Retina (tissue), 1 donor: ENCODE data around the gene CLK2.
"Not testable (repeated sequence)": the region's sequence is repeated elsewhere in the genome, so short reads cannot be mapped to it uniquely, and the experiment has no call there.

ENCODE experiments used
- DNase-seq: peaks from one replicate; pipeline ENCODE4 v3.0.0-alpha.2; 2016

CLK2 gene

DNA sequence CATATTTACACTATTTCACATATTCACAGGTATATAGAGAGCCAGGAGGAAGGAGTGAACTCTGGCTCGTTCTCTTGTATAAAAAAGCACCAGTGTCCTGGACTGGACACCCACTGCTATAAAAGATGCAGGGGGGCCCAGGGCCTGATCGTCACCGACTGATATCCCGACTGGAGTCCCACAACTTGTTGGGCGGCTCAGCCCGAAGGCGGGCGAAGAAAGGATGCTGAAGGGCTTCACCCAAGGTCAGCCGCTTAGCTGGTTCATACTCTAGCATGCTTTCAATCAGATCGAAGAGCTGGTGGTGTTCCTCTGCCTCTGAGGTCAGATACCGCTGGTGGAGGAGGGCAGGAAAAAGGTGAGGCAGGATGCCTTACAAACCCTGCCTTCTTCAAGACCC is 10.2 kb downstream of the CLK2 start:
- DNase-seq, result no peak

- peak; percentile 94 for DNase-seq
Measured at GRCh38 chr1:155261852-155262673, 11.2 kb downstream of the CLK2 start, which contains the start of gene SCAMP3. Gene SCAMP3 (minus strand): TSS chr1:155262360. CDS start chr1:155262151, 209 bp downstream.

DNA sequence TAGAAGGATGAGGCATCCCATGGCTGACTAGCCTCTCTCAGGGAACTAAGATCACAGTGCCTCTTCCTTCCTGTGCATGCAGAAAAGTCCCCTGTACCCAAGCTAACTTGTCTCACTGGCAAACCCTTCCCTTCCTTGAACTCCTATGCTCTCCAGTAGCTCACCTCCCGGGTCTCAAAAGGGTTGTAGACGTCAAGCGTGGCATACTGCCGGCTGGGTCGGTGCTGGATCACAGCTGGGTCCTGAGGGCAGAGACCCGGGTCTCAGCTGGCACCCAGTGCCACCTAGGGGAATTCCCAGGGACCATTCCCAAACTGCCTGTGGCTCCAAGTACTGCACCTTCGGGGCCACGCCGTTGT is 11.8 kb downstream of the CLK2 start:
- no peak for DNase-seq

DNA sequence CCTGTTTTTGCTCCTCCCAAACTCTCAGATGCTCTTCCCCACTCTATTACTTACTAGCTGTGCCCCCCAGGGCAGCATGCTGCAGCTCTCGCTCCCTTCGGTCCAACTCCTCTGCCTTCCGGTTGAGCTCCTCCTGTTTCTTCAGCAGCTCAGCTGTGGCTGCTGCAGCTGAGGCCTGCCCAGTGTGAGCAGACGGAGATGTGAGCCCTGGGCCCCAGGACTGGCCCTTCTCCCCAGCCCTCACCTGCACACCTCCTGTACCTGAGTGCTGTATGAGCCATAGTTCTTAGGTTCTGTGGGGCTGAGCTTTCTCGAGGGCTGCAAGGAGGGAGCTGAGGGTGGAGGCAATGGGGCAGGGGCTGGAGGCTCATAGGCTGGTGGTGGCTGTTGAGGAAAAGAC is 13.0 kb downstream of the CLK2 start:
- DNase-seq, result no peak

DNA sequence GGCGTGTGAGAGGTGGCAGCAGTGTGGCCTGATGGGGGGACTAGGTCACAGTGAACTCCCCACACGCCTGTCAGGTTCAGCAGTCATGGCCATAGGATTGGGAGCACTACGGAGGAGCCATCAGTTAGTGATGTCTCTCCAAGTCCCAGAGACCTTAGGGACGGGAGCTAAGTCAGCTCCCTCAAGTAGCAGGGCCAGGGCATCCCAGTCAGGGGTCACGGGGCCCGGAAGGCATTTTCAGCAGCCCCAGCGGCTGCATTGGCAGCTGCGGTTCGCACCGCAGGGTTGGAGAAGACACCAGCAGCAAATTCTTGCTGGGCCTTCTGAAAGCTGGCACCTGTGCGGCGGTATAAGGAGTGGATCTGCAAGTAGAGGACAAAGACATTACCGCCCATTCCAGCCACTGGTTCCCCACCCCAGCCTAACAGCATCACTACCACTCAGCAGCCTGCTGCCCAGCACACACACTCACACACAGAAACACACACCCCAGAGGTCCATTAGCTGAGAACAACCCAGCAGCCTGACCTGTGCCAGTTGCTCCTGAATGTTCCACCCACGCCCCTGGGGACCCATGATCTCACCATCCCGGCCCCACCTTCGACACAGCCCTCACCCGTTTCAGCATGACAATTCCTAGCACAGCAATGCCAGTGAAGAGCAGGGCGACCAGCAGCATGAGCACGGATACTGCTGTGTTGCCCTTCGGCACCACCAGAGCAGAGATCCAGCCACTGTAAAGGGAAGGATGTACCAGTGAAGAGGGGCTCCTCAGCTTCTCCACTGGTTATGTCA is 17.0 kb downstream of the CLK2 start:
- no peak for DNase-seq

- DNase-seq, result peak; percentile 96
Measured at GRCh38 chr1:155255243-155256007, 17.9 kb downstream of the CLK2 start, which contains the start of gene ENTREP3. Gene ENTREP3 (minus strand): TSS chr1:155255483. CDS start chr1:155254877, 606 bp downstream.

DNA sequence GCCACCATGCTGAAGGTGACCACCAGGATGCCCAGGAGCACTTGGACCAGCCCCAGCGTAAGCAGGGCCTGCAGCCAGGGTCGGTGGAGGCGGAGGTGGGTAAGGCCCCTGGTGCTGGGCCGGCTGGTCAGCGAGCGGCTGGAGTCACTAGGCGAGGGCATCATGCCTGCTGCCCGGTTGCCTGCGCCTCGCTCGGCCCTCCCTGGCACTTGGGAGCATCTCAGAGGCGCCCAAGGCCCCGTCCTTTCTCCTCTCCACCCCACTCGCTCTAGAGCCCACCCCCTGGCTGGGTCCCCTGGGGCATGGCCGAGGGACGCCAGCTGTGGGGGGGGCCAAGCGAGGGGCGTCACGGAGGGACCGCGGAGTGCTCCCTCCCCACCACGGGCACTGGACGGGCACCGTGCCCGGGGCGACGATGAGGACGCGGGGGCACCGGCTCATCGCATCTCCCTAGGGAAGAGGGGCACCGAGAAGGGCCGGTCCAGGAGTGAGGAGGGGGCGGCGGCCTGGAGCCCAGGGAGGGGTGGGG is 18.5 kb downstream of the CLK2 start:
- DNase-seq, result peak; percentile 64

- no peak for DNase-seq
Measured at GRCh38 chr1:155254228-155254713, 19.0 kb downstream of the CLK2 start.

GRCh38 chr1:155253797-155254196 is 19.5 kb downstream of the CLK2 start:
- no peak for DNase-seq

DNA sequence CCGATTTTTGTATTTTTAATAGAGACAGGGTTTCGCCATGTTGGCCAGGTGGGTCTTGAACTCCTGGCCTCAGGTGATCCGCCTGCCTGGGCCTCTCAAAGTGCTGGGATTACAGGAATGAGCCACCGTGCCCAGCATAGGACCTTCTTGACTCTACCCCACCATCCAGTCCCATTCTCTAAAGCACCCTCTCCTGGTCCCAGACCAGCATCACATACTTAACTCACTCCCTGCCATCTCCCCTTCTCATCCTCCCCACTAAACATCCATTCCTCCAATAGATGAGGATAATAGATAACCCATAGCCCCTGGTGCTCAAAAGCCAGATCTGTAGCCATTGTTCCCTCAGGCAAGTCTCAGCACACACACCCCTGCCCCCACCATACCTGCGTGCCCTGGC is 20.1 kb downstream of the CLK2 start:
- no peak for DNase-seq

GRCh38 chr1:155251566-155251965 is 21.7 kb downstream of the CLK2 start:
- no peak for DNase-seq

- DNase-seq, result peak; percentile 93
Measured at GRCh38 chr1:155250633-155251449, 22.5 kb downstream of the CLK2 start.

DNA sequence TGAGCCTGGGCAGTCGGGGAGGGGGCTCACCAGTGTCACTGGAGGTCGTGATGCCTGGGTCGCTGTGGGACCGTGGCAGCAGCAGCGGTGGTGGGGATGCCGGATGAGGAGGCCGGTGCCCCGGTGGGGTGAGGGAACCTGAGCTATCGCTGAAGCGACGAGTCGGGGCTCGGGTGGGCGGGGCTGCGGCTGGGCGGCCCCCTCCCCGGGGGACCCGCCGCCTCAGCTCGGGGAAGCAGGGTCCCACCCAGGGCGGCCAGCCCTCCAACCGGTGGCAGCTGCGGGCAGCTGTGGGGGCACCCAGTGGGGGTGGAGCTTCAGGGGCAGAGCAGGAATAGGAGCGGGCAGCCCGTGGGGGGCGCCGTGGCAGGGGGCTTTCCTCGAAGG is 23.1 kb downstream of the CLK2 start:
- DNase-seq, result no peak

- DNase-seq, result no peak
Measured at GRCh38 chr1:155247667-155248553, 25.4 kb downstream of the CLK2 start.

DNA sequence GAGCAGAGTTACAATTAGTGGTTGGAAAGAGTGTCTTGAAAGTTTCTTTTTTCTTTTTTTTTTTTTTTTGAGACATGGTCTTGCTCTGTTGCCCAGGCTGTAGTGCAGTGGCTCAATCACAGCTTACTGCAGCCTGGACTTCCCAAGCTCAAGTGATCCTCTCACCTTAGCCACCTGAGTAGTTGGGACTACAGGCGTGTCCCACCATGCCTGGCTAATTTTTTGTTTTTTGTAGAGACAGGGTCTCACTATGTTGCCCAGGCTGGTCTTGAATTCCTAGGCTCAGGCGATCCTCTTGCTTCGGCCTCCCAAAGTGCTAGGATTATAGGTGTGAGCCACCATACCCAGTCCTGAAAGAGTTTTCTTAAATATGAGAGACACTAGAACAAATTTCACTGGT is 26.5 kb downstream of the CLK2 start:
- not testable (repeated sequence) for DNase-seq

DNA sequence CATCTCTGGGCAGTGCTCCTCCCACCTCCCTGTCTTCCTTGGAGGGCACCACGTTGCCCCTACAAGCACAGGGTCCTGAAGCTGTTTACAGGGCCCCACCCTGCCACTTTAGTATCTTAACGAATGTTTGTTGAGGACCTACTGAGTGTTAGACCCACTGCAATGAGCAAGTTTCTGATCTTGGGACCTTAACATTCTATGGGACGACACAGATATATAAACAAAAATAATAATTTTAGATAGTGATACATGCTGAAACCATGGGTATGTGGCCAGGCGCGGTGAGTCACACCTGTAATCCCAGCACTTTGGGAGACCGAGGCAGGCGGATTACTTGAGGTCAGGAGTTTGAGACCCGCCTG is 28.2 kb downstream of the CLK2 start:
- no peak for DNase-seq

DNA sequence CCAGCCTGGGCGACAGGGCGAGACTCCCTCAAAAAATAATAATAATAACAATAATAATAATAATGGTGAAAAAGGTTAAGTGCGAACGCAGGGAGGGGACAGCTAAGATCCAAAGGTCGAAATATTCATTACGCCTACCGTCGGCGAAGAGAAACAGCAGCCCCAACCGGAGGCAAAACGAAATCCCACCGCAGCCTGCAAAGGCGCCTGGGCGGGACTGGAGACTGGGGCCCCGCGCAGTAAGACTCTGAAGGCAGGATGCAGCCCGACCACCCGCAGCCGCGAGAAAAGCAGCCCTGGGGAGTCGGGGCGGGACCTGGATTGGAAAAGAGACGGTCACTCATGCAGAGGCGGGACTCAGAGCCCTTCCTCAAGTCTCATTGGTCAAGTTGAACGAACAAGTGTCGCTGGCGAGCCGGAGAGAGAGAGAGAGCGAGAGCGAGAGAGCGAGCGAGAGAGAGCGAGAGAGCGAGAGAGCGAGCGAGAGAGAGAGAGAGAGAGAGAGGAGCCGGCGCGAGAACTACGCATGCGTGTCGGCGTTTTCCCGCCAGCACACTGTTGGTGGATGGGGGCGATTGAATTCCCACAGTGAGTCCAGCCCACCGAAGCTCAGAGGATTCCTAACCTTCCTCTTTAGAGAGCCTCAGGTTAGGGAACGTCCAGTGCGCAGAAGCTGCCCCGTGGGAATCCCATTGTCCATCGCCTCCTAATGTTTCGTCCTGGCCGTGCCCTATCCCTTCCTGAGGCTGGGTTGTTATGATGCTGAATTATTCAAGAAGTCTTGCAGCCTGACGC is 28.7 kb downstream of the CLK2 start:
- DNase-seq, result peak; percentile 98

DNA sequence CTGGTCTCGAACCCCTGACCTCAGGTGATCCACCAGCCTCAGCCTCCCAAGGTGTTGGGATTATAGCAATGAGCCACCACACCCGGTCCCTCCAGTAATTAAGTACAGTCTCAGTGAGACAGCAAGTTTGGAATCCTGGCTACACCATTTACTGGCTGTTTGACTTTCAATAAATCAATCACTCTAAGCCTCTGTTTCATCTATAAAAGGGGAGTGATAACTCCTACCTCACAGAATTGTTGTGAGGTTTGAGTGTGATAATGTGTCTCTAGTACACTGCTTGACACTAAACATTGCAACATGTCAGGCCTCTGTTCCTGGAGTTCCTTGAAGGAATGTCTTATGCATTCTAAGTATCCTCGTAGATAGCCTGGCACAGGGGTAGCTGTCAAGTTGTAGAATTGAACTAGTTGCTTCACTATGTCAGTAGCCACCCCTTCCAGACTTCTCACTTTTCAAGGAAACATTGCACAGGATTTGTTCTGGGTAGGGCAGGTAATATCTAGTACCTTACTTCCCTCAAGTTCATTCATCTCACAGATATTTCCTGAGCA is 30.4 kb downstream of the CLK2 start:
- DNase-seq, result no peak

- DNase-seq, result no peak
Measured at GRCh38 chr1:155241841-155242264, 31.5 kb downstream of the CLK2 start.
